HG02885 (cell line): ENCODE measurements around the gene TMEM45B.
A peak's percentile ranks its signal among the peaks of the same experiment; 100 is the strongest.
"Not testable (repeated sequence)": the region's sequence is repeated elsewhere in the genome, so short reads cannot be mapped to it uniquely, and the experiment has no call there.

ENCODE experiments used
- ATAC-seq: cut with Tn5 transposase; IDR thresholded peaks from one replicate; pipeline ENCODE4 v1.9.1; 2021; ENCODE audit warnings: mild to moderate bottlenecking; ENCODE audit not compliant: unreplicated experiment, poor library complexity

Gene TMEM45B

GRCh38 chr11:129815596-129816461, at the start of gene TMEM45B:
TMEM45B (plus strand) TSS chr11:129815848; CDS start chr11:129852483, 36,635 bp downstream.
- no peak for ATAC-seq

GRCh38 chr11:129766898-129767604, 48.6 kb upstream of the TMEM45B start:
- ATAC-seq: peak; percentile 47

GRCh38 chr11:129767827-129768226, 47.8 kb upstream of the TMEM45B start:
- ATAC-seq: no peak

GRCh38 chr11:129768356-129768755, 47.3 kb upstream of the TMEM45B start:
- ATAC-seq: no peak

- no peak for ATAC-seq
Observed at GRCh38 chr11:129769059-129769458, 46.6 kb upstream of the TMEM45B start.

- no peak for ATAC-seq
Observed at GRCh38 chr11:129770993-129771392, 44.7 kb upstream of the TMEM45B start.

- ATAC-seq: not testable (repeated sequence)
Observed at GRCh38 chr11:129771456-129771855, 44.2 kb upstream of the TMEM45B start.

GRCh38 chr11:129778877-129779276, 36.8 kb upstream of the TMEM45B start:
- ATAC-seq: no peak

- no peak for ATAC-seq
Observed at GRCh38 chr11:129779342-129779741, 36.3 kb upstream of the TMEM45B start.

- no peak for ATAC-seq
Observed at GRCh38 chr11:129785383-129786111, 30.1 kb upstream of the TMEM45B start.

GRCh38 chr11:129786112-129786416, 29.6 kb upstream of the TMEM45B start:
- not testable (repeated sequence) for ATAC-seq

- no peak for ATAC-seq
Observed at GRCh38 chr11:129787532-129788155, 28.0 kb upstream of the TMEM45B start.

GRCh38 chr11:129788278-129788677, 27.4 kb upstream of the TMEM45B start:
- ATAC-seq: no peak

- ATAC-seq: no peak
Observed at GRCh38 chr11:129790106-129790505, 25.5 kb upstream of the TMEM45B start.

- ATAC-seq: no peak
Observed at GRCh38 chr11:129791515-129791914, 24.1 kb upstream of the TMEM45B start.

- no peak for ATAC-seq
Observed at GRCh38 chr11:129792663-129793062, 23.0 kb upstream of the TMEM45B start.

- ATAC-seq: no peak
Observed at GRCh38 chr11:129795089-129795488, 20.6 kb upstream of the TMEM45B start.

GRCh38 chr11:129798212-129798611, 17.4 kb upstream of the TMEM45B start:
- ATAC-seq: no peak

- ATAC-seq: not testable (repeated sequence)
Observed at GRCh38 chr11:129800162-129800561, 15.5 kb upstream of the TMEM45B start.

- ATAC-seq: no peak
Observed at GRCh38 chr11:129800655-129801054, 15.0 kb upstream of the TMEM45B start.
